Measurements from ENCODE around the gene SFXN5. TPM values are rescaled to one million over a fixed set of nuclear protein-coding genes. Genes with fewer than 3 reads are reported as not detected.

Gene SFXN5
- polyA plus RNA-seq, 2 of the 4 experiments (the other 2 are of a cell fraction), result 16.7 to 19.6 TPM

DNA sequence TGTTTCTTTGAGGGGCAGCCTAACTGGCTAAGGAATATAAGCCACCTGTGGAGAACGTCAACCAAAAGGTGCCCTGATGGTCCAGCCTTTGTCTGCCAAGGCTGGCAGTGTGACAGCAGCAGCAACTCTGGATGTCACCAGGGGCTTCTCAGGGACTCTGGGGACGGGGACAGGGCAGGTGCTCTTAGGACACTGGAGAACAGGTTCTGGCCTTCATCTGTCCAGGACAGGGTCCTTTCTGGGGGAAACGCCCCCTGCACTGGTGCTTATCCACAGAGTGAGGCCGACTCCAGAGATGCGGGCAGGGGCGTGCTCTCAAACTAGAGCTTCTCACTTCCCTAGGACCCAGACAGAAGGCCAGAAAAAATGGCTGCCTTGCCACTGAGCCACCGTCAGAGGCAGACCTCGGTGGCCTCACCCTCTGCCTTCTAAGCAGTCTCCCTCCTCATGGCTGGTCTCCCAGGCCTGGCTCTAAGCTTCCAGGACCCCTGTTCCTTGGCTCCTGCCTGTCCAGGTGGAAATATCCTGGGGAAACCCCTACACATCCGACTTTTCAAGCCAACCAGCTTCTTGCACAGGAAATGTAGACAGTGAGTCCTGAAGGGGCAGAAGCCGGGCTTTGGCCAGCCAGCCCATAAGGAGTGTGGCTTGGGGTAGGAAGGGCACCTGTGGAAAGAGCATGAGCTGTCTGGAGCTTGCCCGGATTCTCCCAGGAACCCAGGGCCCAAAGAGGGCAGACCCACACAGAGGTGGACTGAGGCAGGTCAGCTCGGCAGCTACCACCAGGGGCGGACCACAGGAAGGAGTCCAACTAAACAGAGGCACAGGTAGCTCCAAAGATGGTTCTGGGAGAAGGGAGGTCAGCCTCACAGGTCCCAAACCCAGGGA is 11.3 kb upstream of the SFXN5 start:
- no peaks in the 10 kb centered on the region for H3K4me1 ChIP-seq
- POLR2A ChIA-PET, result no interaction called here
- H3K4me3 ChIP-seq, result no peak overlapping the region
- WGBS (ENCODE audit: missing lambda C conversion rate), result 84% methylated on average over 12 of the region's 13 CpGs
- DNase-seq (ENCODE audit: low read depth in 1 of 2, low spot score in 1 of 2) (no peak), FAIRE-seq (no peak), ATAC-seq (no peak)
- H3K27ac ChIP-seq, result no peak overlapping the region
- CTCF ChIA-PET, result interaction anchor here (0.7 to 18.7 kb wide), 12 partner anchors 9 to 189 kb away, joined by 3 to 500 read pairs (median 13); partner anchors contain the start of genes RAB11FIP5 and SFXN5
- TF ChIP-seq GATA3 (IDR thresholded peaks at IDR 0.05; ENCODE audit: borderline replicate concordance) (no peak), MAZ (IDR thresholded peaks at IDR 0.05; ENCODE audit: borderline replicate concordance, low read depth, low read length) (no peak), ZSCAN20 (CRISPR knock-in tag; IDR thresholded peaks at IDR 0.05) (no peak), CEBPB (IDR thresholded peaks at IDR 0.05) (no peak), NR3C1 (IDR thresholded peaks at IDR 0.05) (no peak), CBX2 (IDR thresholded peaks at IDR 0.05; ENCODE audit: borderline replicate concordance, low read depth) (no peak), ESRRA (IDR thresholded peaks at IDR 0.05; ENCODE audit: borderline replicate concordance, low read length) (no peak), MYC (IDR thresholded peaks at IDR 0.05; ENCODE audit: borderline replicate concordance, low read length) (no peak), JUN (IDR thresholded peaks at IDR 0.05) (no peak), RARB (CRISPR knock-in tag; IDR thresholded peaks at IDR 0.05) (no peak), EP300 (IDR thresholded peaks at IDR 0.05) (no peak), ZC3H11A (IDR thresholded peaks at IDR 0.05) (no peak)
- TF ChIP-seq, protein P1, sequence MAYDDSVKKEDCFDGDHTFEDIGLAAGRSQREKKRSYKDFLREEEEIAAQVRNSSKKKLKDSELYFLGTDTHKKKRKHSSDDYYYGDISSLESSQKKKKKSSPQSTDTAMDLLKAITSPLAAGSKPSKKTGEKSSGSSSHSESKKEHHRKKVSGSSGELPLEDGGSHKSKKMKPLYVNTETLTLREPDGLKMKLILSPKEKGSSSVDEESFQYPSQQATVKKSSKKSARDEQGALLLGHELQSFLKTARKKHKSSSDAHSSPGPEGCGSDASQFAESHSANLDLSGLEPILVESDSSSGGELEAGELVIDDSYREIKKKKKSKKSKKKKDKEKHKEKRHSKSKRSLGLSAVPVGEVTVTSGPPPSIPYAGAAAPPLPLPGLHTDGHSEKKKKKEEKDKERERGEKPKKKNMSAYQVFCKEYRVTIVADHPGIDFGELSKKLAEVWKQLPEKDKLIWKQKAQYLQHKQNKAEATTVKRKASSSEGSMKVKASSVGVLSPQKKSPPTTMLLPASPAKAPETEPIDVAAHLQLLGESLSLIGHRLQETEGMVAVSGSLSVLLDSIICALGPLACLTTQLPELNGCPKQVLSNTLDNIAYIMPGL (CRISPR knock-in tag; IDR thresholded peaks at IDR 0.05; ENCODE audit: borderline replicate concordance), result no peak
- TF ChIP-seq, protein P2, sequence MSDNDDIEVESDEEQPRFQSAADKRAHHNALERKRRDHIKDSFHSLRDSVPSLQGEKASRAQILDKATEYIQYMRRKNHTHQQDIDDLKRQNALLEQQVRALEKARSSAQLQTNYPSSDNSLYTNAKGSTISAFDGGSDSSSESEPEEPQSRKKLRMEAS (IDR thresholded peaks at IDR 0.05), result no peak
- H3K9me3 ChIP-seq, result no peaks in the 10 kb centered on the region
- no peak overlapping the region for H3K4me2 ChIP-seq

DNA sequence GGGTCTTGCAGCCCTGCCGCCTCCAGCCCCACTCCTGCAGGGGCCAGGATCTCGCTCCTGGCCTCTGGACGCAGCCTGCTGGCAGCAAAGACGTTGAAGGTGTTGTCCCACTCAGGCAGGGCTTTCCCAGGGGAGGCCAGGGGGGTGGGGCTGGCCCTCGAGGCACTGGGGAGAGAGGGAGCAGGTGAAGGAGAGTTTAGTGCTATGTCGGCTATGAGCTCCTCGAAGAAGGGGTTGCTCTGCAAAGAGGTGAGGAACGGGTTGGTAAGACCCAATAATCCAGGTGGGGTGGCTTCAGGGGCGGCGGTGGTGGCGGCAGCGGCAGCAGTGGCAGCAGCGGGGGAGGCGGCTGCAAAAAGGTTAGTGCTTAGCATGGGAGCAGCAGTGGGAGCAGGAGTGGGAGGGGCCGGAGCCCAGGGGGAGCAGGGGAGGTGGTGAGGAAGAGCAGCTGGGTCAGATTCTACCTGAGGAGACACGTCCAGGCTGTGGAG is 9.7 kb upstream of the SFXN5 start:
- TF ChIP-seq EHMT2 (IDR thresholded peaks at IDR 0.05; ENCODE audit: low read depth) (no peak), HOXB5 (CRISPR knock-in tag; IDR thresholded peaks at IDR 0.05) (no peak), TFCP2L1 (CRISPR knock-in tag; IDR thresholded peaks at IDR 0.05) (no peak), POLR2A (IDR thresholded peaks at IDR 0.05; ENCODE audit: low read length) (no peak), RNF2 (IDR thresholded peaks at IDR 0.05; ENCODE audit: borderline replicate concordance, low read depth) (no peak), RCOR1 (IDR thresholded peaks at IDR 0.05; ENCODE audit: low read depth, low read length) (no peak), RFX5 (IDR thresholded peaks at IDR 0.05) (no peak), POLR2AphosphoS2 (conservative IDR thresholded peaks at IDR 0.05; ENCODE audit: low read length) (no peak)
- TF ChIP-seq, protein P3, sequence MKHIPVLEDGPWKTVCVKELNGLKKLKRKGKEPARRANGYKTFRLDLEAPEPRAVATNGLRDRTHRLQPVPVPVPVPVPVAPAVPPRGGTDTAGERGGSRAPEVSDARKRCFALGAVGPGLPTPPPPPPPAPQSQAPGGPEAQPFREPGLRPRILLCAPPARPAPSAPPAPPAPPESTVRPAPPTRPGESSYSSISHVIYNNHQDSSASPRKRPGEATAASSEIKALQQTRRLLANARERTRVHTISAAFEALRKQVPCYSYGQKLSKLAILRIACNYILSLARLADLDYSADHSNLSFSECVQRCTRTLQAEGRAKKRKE (CRISPR knock-in tag; IDR thresholded peaks at IDR 0.05; ENCODE audit: low read depth), result no peak
- WGBS (ENCODE audit: missing lambda C conversion rate), result 92% methylated on average over 12 of the region's 16 CpGs
- no peak for FAIRE-seq
- Histone ChIP-seq H3K27ac (no peak overlapping the region), H3K4me2 (no peak overlapping the region), H3K4me1 (no peaks in the 10 kb centered on the region), H3K9me3 (no peaks in the 10 kb centered on the region), H3K4me3 (no peak overlapping the region)
- ChIA-PET CTCF (interaction anchor here (0.6 to 18.7 kb wide), 8 partner anchors 33 to 188 kb away, joined by 3 to 500 read pairs (median 16); partner anchors contain the start of gene RAB11FIP5), POLR2A (interaction anchor here (1.5 kb wide), 1 partner anchor 10 kb away, joined by 3 read pairs; the partner anchor contains the start of gene SFXN5)
- DNase-seq (ENCODE audit: low read depth in 1 of 2, low spot score in 1 of 2), result no peak
- ATAC-seq, result no peak
